ENCODE results near the gene ABCC9.

- TF ChIP-seq POLR2A (IDR thresholded peaks at IDR 0.05): no peak
- TF ChIP-seq CTCF (IDR thresholded peaks at IDR 0.05): no peak
- no peak for TF ChIP-seq EP300 (IDR thresholded peaks at IDR 0.05)
Observed at GRCh38 chr12:21848192-21848591, 93.0 kb downstream of the ABCC9 start.

Data from ovary (tissue), 3 donors.